ENCODE data around the gene MYH11.

GRCh38 chr16:15749371-15749770 lies 107.5 kb downstream of the MYH11 start:
- TF ChIP-seq CTCF (IDR thresholded peaks at IDR 0.05; ENCODE audit: low read depth, low read length) (no peak), POLR2A (IDR thresholded peaks at IDR 0.05; ENCODE audit: extremely low read depth, insufficient read length) (no peak), MYC (IDR thresholded peaks at IDR 0.05; ENCODE audit: low read depth, low read length) (no peak), MAX (IDR thresholded peaks at IDR 0.05; ENCODE audit: low read depth, low read length) (no peak)
